Activated CD8-positive, alpha-beta T cell treated with anti-CD3 and anti-CD28 coated beads, Interleukin-2, amount 10 ng/mL, durations not matched to agents 7 days and 5 days (primary cell): ENCODE measurements around the gene PIWIL4. TPM values are rescaled to one million over a fixed set of nuclear protein-coding genes. Genes with fewer than 3 reads are reported as not detected.
"Not testable (repeated sequence)": the region's sequence is repeated elsewhere in the genome, so short reads cannot be mapped to it uniquely, and the experiment has no call there.

Experiments
- ATAC-seq: fragments of 150-1000 bp; cut with Tn5 transposase; one replicate; pipeline ENCODE4 v1.10.0; 2021; ENCODE audit warnings: moderate library complexity
- CTCF ChIA-PET: fragments of 350-600 bp; sonication (Branson Sonifier 250); formaldehyde crosslinking; loops from one replicate; lab custom pipeline; 2021; ENCODE audit warnings: antibody characterized with exemption; lab: Charles Lee
- POLR2A ChIA-PET: fragments of 350-600 bp; sonication (Branson Sonifier 250); formaldehyde crosslinking; loops from one replicate; lab custom pipeline; 2021; ENCODE audit warnings: antibody characterized with exemption; lab: Charles Lee
- DNase-seq: peaks from one replicate; pipeline ENCODE4 v3.0.0-alpha.2; 2020
- H3K27ac Mint-ChIP-seq: one replicate; pipeline ENCODE4 v1.8.0; 2021; ENCODE audit warnings: mild to moderate bottlenecking, mixed read lengths
- H3K27me3 Mint-ChIP-seq: one replicate; pipeline ENCODE4 v1.8.0; 2021; ENCODE audit warnings: low read depth, mixed read lengths
- H3K36me3 Mint-ChIP-seq: one replicate; pipeline ENCODE4 v1.8.0; 2021; ENCODE audit warnings: low read depth, mixed read lengths
- H3K4me1 Mint-ChIP-seq: one replicate; pipeline ENCODE4 v1.8.0; 2021; ENCODE audit warnings: low read depth, mixed read lengths
- H3K4me3 Mint-ChIP-seq: one replicate; pipeline ENCODE4 v1.8.0; 2021; ENCODE audit warnings: mild to moderate bottlenecking, mixed read lengths
- H3K9me3 Mint-ChIP-seq: one replicate; pipeline ENCODE4 v1.8.0; 2022; ENCODE audit warnings: mixed read lengths; ENCODE audit not compliant: insufficient read depth
- total RNA-seq, 2 experiments: library from RNA; stranded (reverse); gene quantifications; one replicate each; pipeline ENCODE4 v1.2.3, GENCODE V29; 2021

The PIWIL4 gene
- total RNA-seq, 2 experiments from 2014 or later: 0.39 to 0.53 TPM

DNA sequence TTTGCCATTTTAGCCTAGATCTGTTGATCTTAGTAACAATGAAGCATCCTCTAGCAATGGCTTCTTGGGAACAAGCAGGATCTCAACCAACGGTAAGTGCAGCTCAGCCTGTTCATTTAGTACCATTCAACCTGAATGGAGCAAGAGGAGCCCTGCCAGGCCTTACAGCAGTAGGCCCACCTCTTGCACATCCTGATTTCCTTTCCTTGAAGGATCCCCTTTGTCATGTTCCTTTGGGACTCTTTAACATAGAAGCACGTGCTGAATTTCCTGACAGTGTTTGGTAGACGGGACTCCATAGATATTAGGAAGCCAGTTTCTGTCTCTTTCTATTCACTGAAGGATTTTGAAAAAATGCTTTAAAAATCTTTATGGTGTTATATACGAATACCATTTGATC lies 1.5 kb downstream of the PIWIL4 start:
- no peaks in the 10 kb centered on the region for H3K9me3 Mint-ChIP-seq
- no peak overlapping the region for H3K27ac Mint-ChIP-seq
- ChIA-PET CTCF (no interaction called here), POLR2A (no interaction called here)
- no peak for ATAC-seq
- no peak for DNase-seq
- H3K27me3 Mint-ChIP-seq: peaks cover 3% of the 10 kb centered on the region
- H3K4me1 Mint-ChIP-seq: no peaks in the 10 kb centered on the region
- no peaks in the 10 kb centered on the region for H3K36me3 Mint-ChIP-seq
- H3K4me3 Mint-ChIP-seq: no peak overlapping the region

DNA sequence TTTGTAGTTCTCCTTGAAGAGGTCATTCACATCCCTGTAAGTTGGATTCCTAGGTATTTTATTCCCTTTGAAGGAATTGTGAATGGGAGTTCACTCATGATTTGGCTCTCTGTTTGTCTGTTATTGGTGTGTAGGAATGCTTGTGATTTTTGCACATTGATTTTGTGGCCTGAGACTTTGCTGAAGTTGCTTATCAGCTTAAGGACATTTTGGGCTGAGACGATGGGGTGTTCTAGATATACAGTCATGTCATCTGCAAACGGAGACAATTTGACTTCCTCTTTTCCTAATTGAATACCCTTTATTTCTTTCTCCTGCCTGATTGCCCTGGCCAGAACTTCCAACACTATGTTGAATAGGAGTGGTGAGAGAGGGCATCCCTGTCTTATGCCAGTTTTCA lies 5.8 kb downstream of the PIWIL4 start:
- H3K4me1 Mint-ChIP-seq, DNase-seq, H3K27ac Mint-ChIP-seq, ATAC-seq, H3K4me3 Mint-ChIP-seq, POLR2A ChIA-PET, H3K27me3 Mint-ChIP-seq, H3K9me3 Mint-ChIP-seq, CTCF ChIA-PET, H3K36me3 Mint-ChIP-seq: not testable (repeated sequence)

DNA sequence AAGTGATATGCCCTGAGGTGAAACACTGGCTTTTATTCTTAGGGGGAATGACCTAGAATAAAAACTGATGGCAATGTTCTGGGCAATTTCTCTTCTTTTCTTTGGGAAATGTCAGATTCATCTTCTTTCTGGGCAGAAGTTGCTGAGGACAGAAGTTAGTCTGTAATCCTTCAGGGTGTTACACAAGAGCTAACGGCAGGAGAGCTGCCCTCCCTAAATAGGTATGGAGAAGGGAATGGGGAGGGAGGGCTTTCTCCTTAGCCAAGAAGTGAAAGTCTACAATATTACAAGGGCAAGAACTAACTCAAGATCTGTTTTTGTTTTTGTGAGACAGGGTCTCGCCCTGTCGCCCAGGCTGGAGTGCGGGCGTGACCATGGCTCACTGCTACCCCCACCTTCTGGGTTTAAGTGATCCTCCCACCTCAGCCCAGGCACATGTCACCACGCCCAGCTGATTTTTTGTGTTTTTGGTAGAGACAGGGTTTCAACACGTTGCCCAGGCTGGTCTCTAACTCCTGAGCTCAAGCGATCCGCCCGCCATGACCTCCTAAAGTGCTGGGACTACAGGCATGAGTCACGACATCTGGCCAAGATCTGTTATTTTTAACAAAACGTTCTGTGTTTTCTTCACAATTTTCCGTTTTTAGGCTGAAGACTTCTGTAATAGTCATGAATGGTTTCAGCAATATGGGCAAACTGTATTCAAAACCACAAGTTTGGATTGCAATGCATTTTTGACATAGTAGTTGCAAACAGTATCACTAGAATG lies 7.2 kb downstream of the PIWIL4 start:
- Mint-ChIP-seq H3K4me3 (no peak overlapping the region), H3K4me1 (no peaks in the 10 kb centered on the region), H3K36me3 (no peaks in the 10 kb centered on the region), H3K9me3 (no peaks in the 10 kb centered on the region), H3K27ac (no peak overlapping the region), H3K27me3 (peaks cover 5% of the 10 kb centered on the region)
- ATAC-seq: no peak
- ChIA-PET POLR2A (no interaction called here), CTCF (no interaction called here)
- no peak for DNase-seq

DNA sequence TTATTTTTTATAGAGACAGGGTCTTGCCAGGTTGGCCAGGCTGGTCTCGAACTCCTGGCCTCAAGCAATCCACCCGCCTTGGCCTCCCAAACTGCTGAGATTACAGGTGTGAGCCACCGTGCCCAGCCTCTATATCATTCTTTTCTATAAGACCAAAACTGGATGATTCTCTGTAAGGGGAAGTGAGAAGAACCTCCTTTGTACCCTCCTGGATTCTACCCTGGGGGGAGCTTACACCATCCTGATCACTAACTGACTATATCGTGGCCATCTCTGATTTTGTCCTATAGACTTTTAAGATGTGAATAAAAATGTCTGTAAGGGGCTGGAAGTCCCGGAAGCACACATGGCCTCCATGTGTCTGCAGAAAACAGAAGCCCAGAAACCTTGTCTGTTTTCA lies 9.1 kb downstream of the PIWIL4 start:
- ATAC-seq (no peak), DNase-seq (no peak)
- Mint-ChIP-seq H3K27me3 (peaks cover 7% of the 10 kb centered on the region), H3K4me3 (no peak overlapping the region), H3K36me3 (no peaks in the 10 kb centered on the region), H3K9me3 (no peaks in the 10 kb centered on the region), H3K4me1 (no peaks in the 10 kb centered on the region), H3K27ac (no peak overlapping the region)
- ChIA-PET POLR2A (no interaction called here), CTCF (no interaction called here)

DNA sequence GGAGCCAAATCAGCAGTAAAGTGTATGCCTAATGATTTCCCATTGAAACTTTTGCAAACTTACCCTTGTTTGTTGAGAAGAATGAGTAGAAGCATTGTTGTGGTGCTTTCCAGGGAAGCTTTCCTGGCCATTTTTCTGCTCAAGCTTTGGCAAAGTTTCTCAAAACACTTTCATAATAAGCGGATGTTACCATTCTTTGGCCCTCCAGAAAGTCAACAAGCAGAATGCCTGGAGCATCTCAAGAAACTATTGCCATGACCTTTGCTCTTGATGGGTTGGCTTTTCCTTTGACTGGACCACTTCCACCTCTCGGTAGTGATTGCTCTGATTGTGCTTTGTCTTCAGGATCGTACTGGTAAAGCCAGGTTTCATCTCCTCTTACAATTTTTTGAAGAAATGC lies 10.7 kb downstream of the PIWIL4 start:
- Mint-ChIP-seq H3K27ac (no peak overlapping the region), H3K9me3 (no peaks in the 10 kb centered on the region), H3K4me3 (no peak overlapping the region), H3K36me3 (no peaks in the 10 kb centered on the region), H3K27me3 (peaks cover 6% of the 10 kb centered on the region), H3K4me1 (no peaks in the 10 kb centered on the region)
- POLR2A ChIA-PET: no interaction called here
- ATAC-seq (no peak), DNase-seq (no peak)
- CTCF ChIA-PET: no interaction called here

DNA sequence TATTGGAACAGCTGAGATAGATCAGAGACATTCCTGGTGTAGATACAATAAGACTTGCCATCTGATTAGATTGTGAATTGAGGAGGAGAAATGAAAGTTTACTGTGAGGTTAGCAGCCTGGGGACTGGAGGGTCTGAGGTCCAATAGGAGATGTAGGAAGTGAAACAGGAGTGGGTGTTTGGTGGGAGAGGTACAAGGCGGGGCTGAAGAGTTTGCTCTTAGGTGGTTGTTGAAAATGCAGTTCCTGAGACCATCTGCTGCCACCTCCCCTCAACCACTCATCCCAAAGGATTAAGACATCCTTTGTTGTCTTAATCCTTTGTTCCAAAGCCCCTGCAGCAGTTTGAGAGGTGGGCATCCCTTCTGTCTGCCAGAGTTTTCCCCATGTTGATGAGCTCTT lies 14.8 kb downstream of the PIWIL4 start:
- DNase-seq (no peak), ATAC-seq (no peak)
- CTCF ChIA-PET: no interaction called here
- H3K4me1 Mint-ChIP-seq: no peaks in the 10 kb centered on the region
- peaks cover 2% of the 10 kb centered on the region for H3K27me3 Mint-ChIP-seq
- POLR2A ChIA-PET: no interaction called here
- no peaks in the 10 kb centered on the region for H3K9me3 Mint-ChIP-seq
- no peaks in the 10 kb centered on the region for H3K36me3 Mint-ChIP-seq
- no peak overlapping the region for H3K4me3 Mint-ChIP-seq
- no peak overlapping the region for H3K27ac Mint-ChIP-seq

DNA sequence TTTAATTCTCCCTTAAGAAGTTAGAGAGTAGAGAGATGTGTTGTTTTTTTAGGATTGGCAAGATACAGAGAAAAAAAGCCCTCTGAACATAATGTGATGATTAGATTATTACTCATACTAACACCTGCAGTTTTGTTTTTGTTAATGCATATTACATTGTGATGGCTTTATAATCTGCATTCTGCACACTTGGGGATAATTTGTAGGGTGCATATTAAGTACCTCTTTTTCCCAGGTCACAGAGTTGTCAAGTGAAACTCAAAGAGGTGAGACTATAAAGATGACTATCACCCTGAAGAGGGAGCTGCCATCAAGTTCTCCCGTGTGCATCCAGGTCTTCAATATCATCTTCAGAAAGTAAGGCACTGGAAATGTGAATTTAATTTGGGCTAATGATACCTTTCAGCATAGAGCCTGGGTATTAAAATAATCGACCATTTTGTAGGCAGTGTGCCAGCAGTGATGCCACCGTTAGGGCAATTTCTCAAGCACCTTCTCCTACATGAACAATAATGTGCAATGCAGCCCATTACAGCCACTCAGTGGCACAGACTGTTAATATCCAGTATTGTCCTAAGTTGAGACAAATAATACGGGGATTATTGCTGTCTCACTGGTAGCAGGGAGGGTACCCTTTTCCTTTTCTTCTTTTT lies 16.2 kb downstream of the PIWIL4 start:
- Mint-ChIP-seq H3K27me3 (peaks cover 2% of the 10 kb centered on the region), H3K4me1 (no peaks in the 10 kb centered on the region), H3K36me3 (no peaks in the 10 kb centered on the region), H3K9me3 (no peaks in the 10 kb centered on the region), H3K4me3 (no peak overlapping the region), H3K27ac (no peak overlapping the region)
- DNase-seq (no peak), ATAC-seq (no peak)
- ChIA-PET CTCF (no interaction called here), POLR2A (no interaction called here)

DNA sequence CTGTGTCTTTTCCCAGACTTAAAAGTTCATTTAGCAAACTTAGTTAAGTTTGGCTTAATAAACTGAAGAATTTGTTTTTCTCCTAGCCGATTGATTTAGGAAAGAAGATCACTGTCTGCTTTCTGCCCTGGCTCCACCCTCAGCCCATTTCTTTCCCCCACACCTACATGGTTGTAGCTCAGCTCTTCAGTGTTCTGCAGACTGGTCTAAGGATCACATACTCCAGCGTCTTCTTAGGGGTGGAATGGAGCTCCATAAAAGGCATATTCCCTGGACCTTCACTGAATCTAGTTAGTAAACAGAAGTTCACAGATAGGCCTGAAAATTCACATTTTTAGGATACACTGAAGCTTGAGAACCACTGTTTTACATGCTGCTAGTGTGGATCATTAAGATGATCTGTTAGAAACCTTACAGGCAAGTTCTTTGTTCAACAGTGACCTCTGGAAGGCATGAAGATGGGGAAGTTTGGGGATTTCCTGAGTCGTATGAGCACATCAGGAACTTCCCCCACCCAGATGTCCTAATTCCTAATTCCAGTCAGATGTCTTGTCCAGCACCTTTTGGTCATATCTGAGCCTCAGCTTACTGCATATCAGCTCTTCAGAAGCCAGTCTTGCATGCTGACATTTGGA lies 16.8 kb downstream of the PIWIL4 start:
- POLR2A ChIA-PET: no interaction called here
- Mint-ChIP-seq H3K4me1 (no peaks in the 10 kb centered on the region), H3K27me3 (peaks cover 2% of the 10 kb centered on the region), H3K36me3 (no peaks in the 10 kb centered on the region), H3K9me3 (no peaks in the 10 kb centered on the region), H3K27ac (no peak overlapping the region), H3K4me3 (no peak overlapping the region)
- DNase-seq (no peak), ATAC-seq (no peak)
- CTCF ChIA-PET: no interaction called here

DNA sequence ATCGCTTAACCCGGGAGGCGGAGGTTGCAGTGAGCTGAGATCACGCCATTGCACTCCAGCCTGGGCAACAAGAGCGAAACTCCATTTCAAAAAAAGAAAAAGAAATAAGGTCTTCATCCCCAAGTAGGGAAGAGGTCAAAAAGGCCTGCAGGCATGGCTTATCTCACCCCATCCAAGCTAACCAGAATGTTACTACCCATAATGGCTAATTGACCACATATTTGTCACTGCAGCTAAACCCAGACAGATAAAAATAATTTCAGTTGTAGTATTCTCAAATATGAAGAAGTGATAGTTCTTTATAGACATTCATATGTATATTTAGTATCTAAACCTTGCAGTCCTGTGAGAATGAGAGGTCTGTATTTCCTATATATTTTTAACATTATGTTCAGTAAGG lies 17.8 kb downstream of the PIWIL4 start:
- peaks cover 2% of the 10 kb centered on the region for H3K27me3 Mint-ChIP-seq
- POLR2A ChIA-PET: no interaction called here
- DNase-seq: no peak
- CTCF ChIA-PET: no interaction called here
- H3K4me1 Mint-ChIP-seq: no peaks in the 10 kb centered on the region
- no peaks in the 10 kb centered on the region for H3K36me3 Mint-ChIP-seq
- ATAC-seq: no peak
- no peaks in the 10 kb centered on the region for H3K9me3 Mint-ChIP-seq
- H3K4me3 Mint-ChIP-seq: no peak overlapping the region
- H3K27ac Mint-ChIP-seq: no peak overlapping the region

DNA sequence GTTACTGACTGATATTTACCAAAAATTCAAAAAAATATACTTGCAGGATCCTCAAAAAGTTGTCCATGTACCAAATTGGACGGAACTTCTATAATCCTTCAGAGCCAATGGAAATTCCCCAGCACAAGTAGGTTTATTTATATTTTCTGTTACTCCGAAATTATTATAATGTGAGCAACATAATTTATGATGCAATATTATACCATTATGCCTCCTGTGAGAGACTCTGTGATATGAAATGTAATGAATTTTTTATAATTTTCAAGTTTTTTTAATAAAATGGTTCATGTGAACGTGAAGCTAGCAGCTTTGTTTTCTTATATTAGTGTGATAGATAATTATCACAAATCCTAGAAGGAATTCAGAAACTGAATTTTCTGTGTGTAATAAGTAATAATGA lies 18.2 kb downstream of the PIWIL4 start:
- Mint-ChIP-seq H3K4me1 (no peaks in the 10 kb centered on the region), H3K27me3 (peaks cover 2% of the 10 kb centered on the region), H3K9me3 (no peaks in the 10 kb centered on the region), H3K36me3 (no peaks in the 10 kb centered on the region), H3K4me3 (no peak overlapping the region), H3K27ac (no peak overlapping the region)
- DNase-seq: no peak
- ATAC-seq: no peak
- POLR2A ChIA-PET: no interaction called here
- CTCF ChIA-PET: no interaction called here

DNA sequence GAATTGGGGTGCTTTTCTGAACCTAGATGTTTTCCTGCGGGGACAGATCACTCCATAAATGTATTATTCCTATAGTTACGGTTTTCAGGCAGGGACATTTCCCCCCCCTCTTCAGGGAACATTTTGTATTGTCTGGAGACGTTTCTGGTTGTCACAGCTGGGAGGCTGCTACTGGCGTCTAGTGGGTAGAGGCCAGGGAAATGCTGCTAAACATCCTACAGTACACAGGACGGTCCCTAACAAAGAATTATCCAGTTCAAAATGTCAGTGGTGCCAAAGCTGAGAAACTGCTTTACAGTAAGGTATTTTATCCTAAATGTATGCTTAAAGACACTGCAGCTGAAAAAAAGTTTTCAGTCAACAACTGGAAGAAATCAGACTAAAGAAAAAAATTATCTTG lies 19.4 kb downstream of the PIWIL4 start:
- Mint-ChIP-seq H3K27me3 (no peaks in the 10 kb centered on the region), H3K36me3 (no peaks in the 10 kb centered on the region), H3K4me3 (no peak overlapping the region), H3K4me1 (no peaks in the 10 kb centered on the region), H3K27ac (no peak overlapping the region), H3K9me3 (no peaks in the 10 kb centered on the region)
- DNase-seq: no peak
- no peak for ATAC-seq
- CTCF ChIA-PET: no interaction called here
- POLR2A ChIA-PET: no interaction called here

DNA sequence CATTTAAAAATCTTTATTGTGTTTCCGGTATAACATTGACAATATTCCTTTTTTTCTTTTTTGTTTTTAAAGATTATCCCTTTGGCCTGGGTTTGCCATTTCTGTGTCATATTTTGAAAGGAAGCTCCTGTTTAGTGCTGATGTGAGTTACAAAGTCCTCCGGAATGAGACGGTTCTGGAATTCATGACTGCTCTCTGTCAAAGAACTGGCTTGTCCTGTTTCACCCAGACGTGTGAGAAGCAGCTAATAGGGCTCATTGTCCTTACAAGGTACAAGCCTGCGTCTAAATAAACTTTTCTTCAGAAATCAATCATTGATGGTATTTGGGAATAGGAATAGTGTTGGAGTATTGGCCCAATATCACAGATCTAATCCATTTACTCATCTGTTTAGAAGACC lies 19.8 kb downstream of the PIWIL4 start:
- DNase-seq (no peak), ATAC-seq (no peak)
- POLR2A ChIA-PET: no interaction called here
- no peak overlapping the region for H3K4me3 Mint-ChIP-seq
- no peaks in the 10 kb centered on the region for H3K36me3 Mint-ChIP-seq
- H3K9me3 Mint-ChIP-seq: no peaks in the 10 kb centered on the region
- no peak overlapping the region for H3K27ac Mint-ChIP-seq
- CTCF ChIA-PET: no interaction called here
- no peaks in the 10 kb centered on the region for H3K4me1 Mint-ChIP-seq
- no peaks in the 10 kb centered on the region for H3K27me3 Mint-ChIP-seq
